ENCODE measurements around the gene PFDN2.

The PFDN2 gene

DNA sequence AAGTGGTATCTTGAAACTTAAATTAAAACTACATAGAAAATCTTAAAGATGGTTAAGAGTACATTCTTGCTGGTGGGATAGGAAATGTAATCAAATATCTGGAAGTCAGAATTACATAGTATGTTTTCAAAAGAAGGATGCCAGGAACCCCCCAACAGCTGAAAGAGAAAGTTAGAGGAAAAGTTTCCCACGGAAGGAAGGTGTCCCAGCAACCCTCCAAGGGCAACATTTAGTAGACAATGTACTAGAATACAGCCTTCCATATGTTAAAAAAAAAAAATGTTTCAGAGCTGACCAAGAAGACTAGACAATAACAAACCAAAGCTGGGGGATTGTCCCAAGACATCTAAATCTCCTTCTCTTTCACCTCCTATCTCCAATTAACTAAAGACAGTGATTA lies 12.4 kb upstream of the PFDN2 start:
- Histone ChIP-seq H3K79me2 (ENCODE audit: insufficient read depth, low read depth) (peaks cover 61% of the 10 kb centered on the region), H3K27ac (no peak overlapping the region), H3K9ac (no peak overlapping the region), H3K36me3 (ENCODE audit: insufficient read depth) (peaks cover 4% of the 10 kb centered on the region; the same call in 1 of the 2 replicates), H3K4me3 (IDR thresholded peaks at IDR 0.05; ENCODE audit: insufficient read depth, low read depth, low read length) (no peak overlapping the region), H2AFZ (ENCODE audit: low read depth) (no peak overlapping the region), H3K4me1 (ENCODE audit: low read depth, poor library complexity, severe bottlenecking) (peaks cover 43% of the 10 kb centered on the region), H4K20me1 (ENCODE audit: insufficient read depth) (no peaks in the 10 kb centered on the region), H3K4me2 (no peak overlapping the region; the same call in 1 of the 2 replicates), H3K27me3 (ENCODE audit: insufficient read depth, low read depth) (no peaks in the 10 kb centered on the region)
- TF ChIP-seq, protein P1, sequence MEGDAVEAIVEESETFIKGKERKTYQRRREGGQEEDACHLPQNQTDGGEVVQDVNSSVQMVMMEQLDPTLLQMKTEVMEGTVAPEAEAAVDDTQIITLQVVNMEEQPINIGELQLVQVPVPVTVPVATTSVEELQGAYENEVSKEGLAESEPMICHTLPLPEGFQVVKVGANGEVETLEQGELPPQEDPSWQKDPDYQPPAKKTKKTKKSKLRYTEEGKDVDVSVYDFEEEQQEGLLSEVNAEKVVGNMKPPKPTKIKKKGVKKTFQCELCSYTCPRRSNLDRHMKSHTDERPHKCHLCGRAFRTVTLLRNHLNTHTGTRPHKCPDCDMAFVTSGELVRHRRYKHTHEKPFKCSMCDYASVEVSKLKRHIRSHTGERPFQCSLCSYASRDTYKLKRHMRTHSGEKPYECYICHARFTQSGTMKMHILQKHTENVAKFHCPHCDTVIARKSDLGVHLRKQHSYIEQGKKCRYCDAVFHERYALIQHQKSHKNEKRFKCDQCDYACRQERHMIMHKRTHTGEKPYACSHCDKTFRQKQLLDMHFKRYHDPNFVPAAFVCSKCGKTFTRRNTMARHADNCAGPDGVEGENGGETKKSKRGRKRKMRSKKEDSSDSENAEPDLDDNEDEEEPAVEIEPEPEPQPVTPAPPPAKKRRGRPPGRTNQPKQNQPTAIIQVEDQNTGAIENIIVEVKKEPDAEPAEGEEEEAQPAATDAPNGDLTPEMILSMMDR (conservative IDR thresholded peaks at IDR 0.05; ENCODE audit: low read depth, low read length) = no peak

DNA sequence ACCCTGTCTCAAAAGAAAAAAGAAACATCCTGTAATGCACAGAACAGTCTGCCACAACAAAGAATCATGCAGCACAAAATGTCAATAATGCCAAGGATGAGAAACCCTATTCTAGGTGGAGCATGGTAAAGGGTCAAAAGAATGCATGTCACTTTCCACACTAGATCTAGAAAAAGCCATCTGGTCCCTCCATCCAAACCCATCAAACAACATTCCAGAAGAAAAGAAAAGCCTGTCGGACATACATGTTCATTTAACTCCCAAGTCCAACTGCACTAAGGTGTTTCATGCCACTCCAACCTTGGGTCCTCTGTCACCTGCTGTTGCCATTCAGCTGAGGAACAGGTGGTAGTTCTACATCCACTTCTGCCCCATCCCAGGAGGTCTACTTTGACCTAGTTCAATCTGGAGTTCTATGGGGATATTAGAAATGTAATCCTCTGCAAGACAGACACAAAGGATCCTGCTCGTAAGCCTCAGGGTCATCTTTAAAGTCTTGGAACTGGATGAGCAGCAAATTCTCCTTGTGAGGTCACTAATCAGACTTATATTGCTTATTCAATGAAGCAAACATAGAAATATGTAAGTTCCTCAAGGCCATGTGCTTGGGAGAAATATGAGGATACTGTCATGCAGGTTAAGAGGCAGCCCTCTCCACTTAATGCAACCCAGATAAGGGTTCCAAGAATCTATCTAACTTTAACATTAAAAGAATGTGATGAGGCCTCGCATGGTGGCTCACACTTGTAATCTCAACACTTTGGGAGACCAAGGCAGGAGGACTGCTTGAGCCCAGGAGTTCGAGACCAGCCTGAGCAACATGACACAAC lies 11.0 kb upstream of the PFDN2 start:
- peaks cover 57% of the 10 kb centered on the region for H3K79me2 ChIP-seq (ENCODE audit: insufficient read depth, low read depth)
- H3K27me3 ChIP-seq (ENCODE audit: insufficient read depth, low read depth) = no peaks in the 10 kb centered on the region
- H3K4me2 ChIP-seq = no peak overlapping the region
- peaks cover 4% of the 10 kb centered on the region; the same call in 1 of the 2 replicates for H3K36me3 ChIP-seq (ENCODE audit: insufficient read depth)
- no peaks in the 10 kb centered on the region for H4K20me1 ChIP-seq (ENCODE audit: insufficient read depth)
- no peak overlapping the region for H3K9ac ChIP-seq
- H2AFZ ChIP-seq (ENCODE audit: low read depth) = no peak overlapping the region
- H3K4me1 ChIP-seq (ENCODE audit: low read depth, poor library complexity, severe bottlenecking) = peaks cover 30% of the 10 kb centered on the region
- H3K27ac ChIP-seq = no peak overlapping the region
- H3K4me3 ChIP-seq (IDR thresholded peaks at IDR 0.05; ENCODE audit: insufficient read depth, low read depth, low read length) = no peak overlapping the region
- TF ChIP-seq, protein P1 (conservative IDR thresholded peaks at IDR 0.05; ENCODE audit: low read depth, low read length) = no peak

DNA sequence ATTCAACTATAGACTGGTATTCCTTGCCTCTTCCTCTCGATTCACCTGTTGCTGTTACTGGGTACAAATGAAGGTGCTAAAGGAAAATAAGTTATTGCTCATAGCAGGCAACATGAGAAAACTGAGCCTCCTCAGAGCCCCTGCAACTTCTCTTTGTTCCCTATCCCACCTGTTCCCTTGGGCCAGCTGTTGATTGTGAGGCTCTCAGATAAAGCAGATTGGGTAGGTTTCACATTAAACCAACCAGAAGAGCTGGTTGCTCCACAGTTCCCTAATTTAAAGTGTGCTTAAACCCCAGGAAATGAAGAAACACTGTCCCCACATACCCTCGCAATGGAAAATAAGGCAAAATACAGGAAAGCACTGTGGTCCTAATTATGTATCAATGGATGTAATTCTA lies 9.8 kb upstream of the PFDN2 start:
- Histone ChIP-seq H3K36me3 (ENCODE audit: insufficient read depth) (peaks cover 4% of the 10 kb centered on the region; the same call in 1 of the 2 replicates), H3K9ac (no peak overlapping the region), H3K27ac (no peak overlapping the region), H4K20me1 (ENCODE audit: insufficient read depth) (no peaks in the 10 kb centered on the region), H3K27me3 (ENCODE audit: insufficient read depth, low read depth) (no peaks in the 10 kb centered on the region), H3K4me3 (IDR thresholded peaks at IDR 0.05; ENCODE audit: insufficient read depth, low read depth, low read length) (no peak overlapping the region), H3K4me2 (no peak overlapping the region), H2AFZ (ENCODE audit: low read depth) (no peak overlapping the region), H3K4me1 (ENCODE audit: low read depth, poor library complexity, severe bottlenecking) (peaks cover 27% of the 10 kb centered on the region), H3K79me2 (ENCODE audit: insufficient read depth, low read depth) (peaks cover 46% of the 10 kb centered on the region; the same call in 1 of the 2 replicates)
- TF ChIP-seq, protein P1 (conservative IDR thresholded peaks at IDR 0.05; ENCODE audit: low read depth, low read length) = no peak

DNA sequence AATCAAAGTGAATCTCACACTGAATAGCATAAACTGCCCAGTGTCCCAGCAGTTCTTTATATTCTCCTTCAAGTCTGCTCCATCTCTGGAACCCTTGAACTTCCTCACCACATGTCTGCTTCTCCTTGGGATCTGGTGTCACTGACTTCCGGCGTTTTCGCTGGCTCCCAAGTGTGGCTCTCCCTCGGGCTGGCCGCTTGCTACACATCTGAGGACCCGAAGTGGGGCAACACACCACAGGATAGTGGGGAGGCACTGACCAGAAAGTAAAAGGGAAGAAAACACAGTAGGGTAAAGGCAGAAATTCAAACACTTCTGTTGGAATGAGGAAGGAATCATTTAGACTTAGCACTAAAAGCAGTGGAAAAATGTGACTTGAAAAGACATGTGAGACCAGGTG lies 5.1 kb upstream of the PFDN2 start:
- TF ChIP-seq, protein P1 (conservative IDR thresholded peaks at IDR 0.05; ENCODE audit: low read depth, low read length) = no peak
- Histone ChIP-seq H4K20me1 (ENCODE audit: insufficient read depth) (no peaks in the 10 kb centered on the region), H3K9ac (no peak overlapping the region), H2AFZ (ENCODE audit: low read depth) (no peak overlapping the region), H3K27me3 (ENCODE audit: insufficient read depth, low read depth) (no peaks in the 10 kb centered on the region), H3K27ac (no peak overlapping the region), H3K36me3 (ENCODE audit: insufficient read depth) (peaks cover 9% of the 10 kb centered on the region; the same call in 1 of the 2 replicates), H3K79me2 (ENCODE audit: insufficient read depth, low read depth) (peaks cover 42% of the 10 kb centered on the region; the same call in 1 of the 2 replicates), H3K4me1 (ENCODE audit: low read depth, poor library complexity, severe bottlenecking) (peaks cover 25% of the 10 kb centered on the region), H3K4me2 (no peak overlapping the region), H3K4me3 (IDR thresholded peaks at IDR 0.05; ENCODE audit: insufficient read depth, low read depth, low read length) (no peak overlapping the region)

Data from KMS-11 (cell line).